GM13977 (cell line): Measurements from ENCODE around the gene EIPR1.

Source experiments
- DNase-seq: peaks from one replicate; pipeline ENCODE4 v3.0.0; 2012; ENCODE audit warnings: low spot score
- in situ Hi-C: fragments of 300-500 bp; cut with MboI; formaldehyde crosslinking; loops from one replicate; pipeline ENCODE4 v1.12.0; 2022; ENCODE audit warnings: low sequenced_read_pairs, low pct_unique_long_range_greater_than_20kb, mixed read lengths, inconsistent platforms; ENCODE audit not compliant: unreplicated experiment
- TF ChIP-seq, protein P1 (sequence below): IDR thresholded peaks from 2 replicates; pipeline ENCODE4 v1.5.1; 2012; ENCODE audit warnings: mild to moderate bottlenecking, control low read depth; ENCODE audit not compliant: insufficient read depth; ENCODE audit errors: extremely low read depth, missing control alignments

EIPR1 gene

GRCh38 chr2:3196716-3197115, 180.9 kb downstream of the EIPR1 start:
- in situ Hi-C loops, result no loop called here

GRCh38 chr2:3195641-3196476, 181.8 kb downstream of the EIPR1 start:
- TF ChIP-seq, protein P1, sequence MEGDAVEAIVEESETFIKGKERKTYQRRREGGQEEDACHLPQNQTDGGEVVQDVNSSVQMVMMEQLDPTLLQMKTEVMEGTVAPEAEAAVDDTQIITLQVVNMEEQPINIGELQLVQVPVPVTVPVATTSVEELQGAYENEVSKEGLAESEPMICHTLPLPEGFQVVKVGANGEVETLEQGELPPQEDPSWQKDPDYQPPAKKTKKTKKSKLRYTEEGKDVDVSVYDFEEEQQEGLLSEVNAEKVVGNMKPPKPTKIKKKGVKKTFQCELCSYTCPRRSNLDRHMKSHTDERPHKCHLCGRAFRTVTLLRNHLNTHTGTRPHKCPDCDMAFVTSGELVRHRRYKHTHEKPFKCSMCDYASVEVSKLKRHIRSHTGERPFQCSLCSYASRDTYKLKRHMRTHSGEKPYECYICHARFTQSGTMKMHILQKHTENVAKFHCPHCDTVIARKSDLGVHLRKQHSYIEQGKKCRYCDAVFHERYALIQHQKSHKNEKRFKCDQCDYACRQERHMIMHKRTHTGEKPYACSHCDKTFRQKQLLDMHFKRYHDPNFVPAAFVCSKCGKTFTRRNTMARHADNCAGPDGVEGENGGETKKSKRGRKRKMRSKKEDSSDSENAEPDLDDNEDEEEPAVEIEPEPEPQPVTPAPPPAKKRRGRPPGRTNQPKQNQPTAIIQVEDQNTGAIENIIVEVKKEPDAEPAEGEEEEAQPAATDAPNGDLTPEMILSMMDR, result no peak
- in situ Hi-C loops, result no loop called here
- no peak for DNase-seq

More at GRCh38 chr2:3196716-3197115, 180.9 kb downstream of the EIPR1 start:
- TF ChIP-seq, protein P1, result no peak
- DNase-seq, result no peak

GRCh38 chr2:3194828-3195227, 182.8 kb downstream of the EIPR1 start:
- DNase-seq, result no peak
- TF ChIP-seq, protein P1, result no peak
- in situ Hi-C loops, result no loop called here

DNA sequence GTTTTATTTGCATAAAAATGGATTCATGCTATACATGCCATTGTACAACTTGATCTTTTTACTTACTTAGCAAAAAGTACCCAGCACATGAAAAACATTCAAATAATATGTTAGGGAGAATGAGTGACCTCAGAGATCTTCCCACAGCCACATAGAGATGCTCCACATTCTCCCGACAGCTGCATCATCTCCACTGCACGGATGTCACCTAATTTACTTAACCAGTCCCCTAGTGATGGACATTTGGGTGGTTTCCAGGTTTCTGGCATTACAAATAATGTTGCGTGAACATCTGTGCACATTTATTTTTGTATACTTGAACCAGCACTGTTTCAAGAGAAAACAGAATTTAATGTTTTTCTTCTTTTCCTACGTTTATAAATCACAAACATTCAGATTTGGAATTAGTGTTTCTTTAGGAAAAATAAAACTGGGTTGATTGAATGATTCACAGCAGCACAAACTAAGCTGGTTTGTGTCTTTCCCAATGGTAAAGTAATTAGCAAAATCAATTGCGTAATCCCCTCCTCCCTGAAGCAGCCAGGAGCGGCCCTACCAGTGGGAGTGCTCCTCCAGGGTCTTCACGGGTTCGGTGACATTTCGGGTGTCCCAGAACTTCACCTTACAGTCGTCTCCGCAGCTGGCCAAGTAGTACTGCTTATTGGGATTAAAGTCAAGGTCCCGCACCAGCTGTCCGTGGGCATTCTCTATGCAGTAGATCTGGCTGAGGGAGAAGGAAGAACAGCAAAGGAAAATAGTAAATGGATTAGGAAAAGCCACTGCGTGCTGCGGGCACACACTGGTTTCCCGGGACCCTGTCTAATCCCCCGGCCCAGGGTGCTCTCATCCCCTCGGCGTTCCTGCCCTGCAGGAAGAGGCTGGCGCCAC, 183.9 kb downstream of the EIPR1 start:
- in situ Hi-C loops, result no loop called here
- no peak for DNase-seq
- TF ChIP-seq, protein P1, result no peak

GRCh38 chr2:3192920-3193319, 184.7 kb downstream of the EIPR1 start:
- in situ Hi-C loops, result no loop called here
- TF ChIP-seq, protein P1, result no peak
- no peak for DNase-seq

GRCh38 chr2:3192281-3192818, 185.3 kb downstream of the EIPR1 start:
- no peak for DNase-seq
- in situ Hi-C loops, result no loop called here
- TF ChIP-seq, protein P1, result no peak
